Activated CD8-positive, alpha-beta memory T cell treated with anti-CD3 and anti-CD28 coated beads, Interleukin-2, amount 10 ng/mL, durations not matched to agents 7 days and 5 days (primary cell): ENCODE results near the gene PUM2. TPM values are rescaled to one million over a fixed set of nuclear protein-coding genes. Genes with fewer than 3 reads are reported as not detected.

Experiments used
- ATAC-seq: fragments of 150-1000 bp; cut with Tn5 transposase; one replicate; pipeline ENCODE4 v1.10.0; 2021; ENCODE audit warnings: moderate library complexity
- CTCF ChIA-PET: fragments of 350-600 bp; sonication (Branson Sonifier 250); formaldehyde crosslinking; loops from one replicate; lab custom pipeline; 2021; ENCODE audit warnings: antibody characterized with exemption; lab: Charles Lee
- DNase-seq: peaks from one replicate; pipeline ENCODE4 v3.0.0-alpha.2; 2020
- H3K27ac Mint-ChIP-seq: one replicate; pipeline ENCODE4 v1.8.0; 2021; ENCODE audit warnings: mild to moderate bottlenecking, mixed read lengths
- H3K27me3 Mint-ChIP-seq: one replicate; pipeline ENCODE4 v1.8.0; 2021; ENCODE audit warnings: mixed read lengths
- H3K36me3 Mint-ChIP-seq: one replicate; pipeline ENCODE4 v1.8.0; 2021; ENCODE audit warnings: mild to moderate bottlenecking, mixed read lengths
- H3K4me1 Mint-ChIP-seq: one replicate; pipeline ENCODE4 v1.8.0; 2021; ENCODE audit warnings: mixed read lengths
- H3K4me3 Mint-ChIP-seq: one replicate; pipeline ENCODE4 v1.8.0; 2021; ENCODE audit warnings: mild to moderate bottlenecking, moderate library complexity, mixed read lengths
- H3K9me3 Mint-ChIP-seq: one replicate; pipeline ENCODE4 v1.8.0; 2022; ENCODE audit warnings: low read depth, mixed read lengths
- total RNA-seq, 2 experiments: library from RNA; stranded (reverse); gene quantifications; one replicate each; pipeline ENCODE4 v1.2.3, GENCODE V29; 2021

Gene PUM2
- total RNA-seq, 2 experiments from 2014 or later = 120 to 127 TPM

GRCh38 chr2:20199633-20200270 is 150.9 kb downstream of the PUM2 start:
- ATAC-seq (no peak), DNase-seq (no peak)
- Mint-ChIP-seq H3K4me3 (no peak overlapping the region), H3K9me3 (no peaks in the 10 kb centered on the region), H3K36me3 (no peaks in the 10 kb centered on the region), H3K27me3 (no peaks in the 10 kb centered on the region), H3K27ac (no peak overlapping the region), H3K4me1 (no peaks in the 10 kb centered on the region)
- CTCF ChIA-PET = no interaction called here

DNA sequence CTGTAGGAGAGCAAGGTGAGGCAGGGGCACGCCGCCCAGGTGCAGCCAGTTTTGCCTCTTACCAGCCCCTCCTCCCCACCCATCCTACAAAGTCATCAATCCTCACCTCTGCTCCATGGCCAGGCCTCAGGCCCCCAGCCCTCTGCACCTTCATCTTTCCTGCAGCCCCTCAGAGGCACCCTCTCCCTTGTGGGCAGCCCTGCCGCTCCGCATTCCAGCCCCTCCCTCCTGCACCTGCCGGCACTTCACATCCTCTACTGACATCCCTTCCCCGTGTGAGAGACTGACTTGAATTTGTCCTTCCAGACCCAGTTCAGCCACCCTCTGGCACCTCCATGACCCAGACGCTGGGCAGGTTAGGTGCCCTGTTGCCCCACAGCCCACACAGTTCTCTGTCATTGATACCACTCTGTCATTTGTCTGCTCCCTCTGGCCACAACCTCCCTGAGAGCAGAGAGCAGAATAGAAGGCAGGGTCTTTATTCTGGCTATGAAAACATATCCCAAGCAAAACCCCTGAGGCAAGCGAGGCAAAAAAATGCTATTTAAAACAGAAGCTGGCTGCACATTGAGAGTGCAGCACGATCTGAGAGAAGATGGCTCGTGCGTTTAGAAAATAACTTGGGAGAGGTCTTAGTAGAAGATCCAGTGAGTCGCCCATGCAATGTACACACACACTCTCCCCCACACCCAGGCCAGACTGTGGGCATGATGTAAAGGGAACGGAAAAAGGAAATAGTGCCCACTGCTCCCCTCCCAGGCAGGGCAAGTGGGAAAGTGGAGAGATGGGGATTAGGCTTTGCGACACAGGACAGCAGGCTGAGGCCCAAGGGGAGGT is 151.6 kb downstream of the PUM2 start:
- H3K9me3 Mint-ChIP-seq = no peaks in the 10 kb centered on the region
- no peak for DNase-seq
- CTCF ChIA-PET = no interaction called here
- no peak overlapping the region for H3K27ac Mint-ChIP-seq
- H3K36me3 Mint-ChIP-seq = no peaks in the 10 kb centered on the region
- no peak for ATAC-seq
- H3K4me1 Mint-ChIP-seq = no peaks in the 10 kb centered on the region
- no peaks in the 10 kb centered on the region for H3K27me3 Mint-ChIP-seq
- H3K4me3 Mint-ChIP-seq = no peak overlapping the region

Other genes starting within 250 kb of the PUM2 start
- under 1 TPM in 1 of 2 experiments, not detected in 1; 0.42 TPM for gene SDC1, start 125.7 kb downstream of the PUM2 start, total RNA-seq
- 10 to 100 TPM in 1 of 2 experiments, 1 to 10 TPM in 1; 9.1 to 36.4 TPM for gene RHOB, start 96.2 kb upstream of the PUM2 start, total RNA-seq